GM21723 (cell line): ENCODE data around the gene GDF7.

ENCODE experiments used
- ATAC-seq: cut with Tn5 transposase; IDR thresholded peaks from one replicate; pipeline ENCODE4 v1.9.1; 2021; ENCODE audit warnings: mild to moderate bottlenecking, moderate library complexity; ENCODE audit not compliant: unreplicated experiment

Gene GDF7

DNA sequence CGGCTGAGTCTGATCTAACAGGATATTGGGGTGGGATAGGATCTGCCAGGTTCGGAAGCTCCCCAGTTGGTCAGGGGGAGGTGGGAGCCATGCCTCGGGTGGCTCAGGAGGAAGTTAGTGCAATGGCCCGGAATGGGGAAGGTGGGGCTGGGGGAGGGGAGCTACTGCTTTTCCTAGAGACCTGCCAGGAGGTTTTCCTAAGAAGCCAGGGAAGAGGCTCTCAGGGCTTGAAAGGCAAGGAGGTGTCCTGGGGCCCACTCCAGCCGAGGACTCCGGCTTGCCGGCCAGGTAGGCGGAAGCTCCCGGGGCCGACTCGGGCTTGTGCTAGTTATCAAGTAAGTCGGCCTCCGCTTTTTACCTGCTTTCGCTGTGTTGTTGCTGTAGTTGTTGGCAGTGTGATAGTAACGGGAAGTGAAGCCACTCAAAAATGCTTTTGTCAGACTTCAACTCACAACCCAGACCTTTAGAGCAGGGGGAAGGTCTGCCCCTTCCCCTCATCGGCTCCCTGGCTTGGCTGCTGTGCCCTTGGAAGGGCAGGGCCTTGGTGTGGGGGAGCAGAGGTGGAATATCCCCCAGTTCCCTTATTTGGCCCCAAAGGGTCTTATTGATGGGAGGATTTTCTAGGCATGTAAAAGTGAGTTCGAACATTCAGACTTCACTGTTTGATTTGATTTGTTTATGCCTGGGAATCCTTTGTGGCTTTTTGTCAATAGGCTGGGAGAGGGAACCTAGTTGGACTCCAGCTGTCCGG, 5.4 kb downstream of the GDF7 start:
- ATAC-seq = no peak

DNA sequence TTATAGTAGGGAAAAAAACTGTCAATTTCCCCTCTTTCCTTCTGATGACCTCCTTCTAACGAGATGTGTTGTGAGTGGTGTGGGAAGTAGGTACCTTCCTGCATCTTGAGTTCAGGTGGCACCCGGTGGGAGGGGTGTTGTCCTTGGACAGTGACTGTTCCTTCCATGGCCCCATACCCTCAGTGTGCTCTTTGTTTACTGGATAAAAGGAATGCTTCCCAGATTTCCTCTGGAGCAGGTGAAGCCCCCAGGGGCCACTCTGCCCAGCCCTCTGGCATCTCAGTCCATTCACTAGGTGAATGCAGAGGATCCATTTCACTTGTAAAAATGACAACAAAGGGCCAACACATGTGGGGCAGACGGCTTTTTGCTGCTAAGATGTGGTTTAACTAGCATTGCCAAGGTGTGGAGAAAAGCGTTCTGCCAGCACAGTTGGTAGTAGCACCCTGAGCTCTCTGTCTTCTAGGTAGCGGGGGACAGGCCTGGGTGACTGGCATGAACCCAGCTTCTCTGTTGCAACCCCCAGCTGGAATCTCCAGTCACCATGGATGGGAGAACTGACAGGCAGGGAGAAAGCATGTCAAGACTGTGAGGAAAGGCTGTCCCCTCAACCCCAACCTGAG, 6.9 kb downstream of the GDF7 start:
- no peak for ATAC-seq

GRCh38 chr2:20674309-20674965, 7.5 kb downstream of the GDF7 start:
- ATAC-seq = no peak

DNA sequence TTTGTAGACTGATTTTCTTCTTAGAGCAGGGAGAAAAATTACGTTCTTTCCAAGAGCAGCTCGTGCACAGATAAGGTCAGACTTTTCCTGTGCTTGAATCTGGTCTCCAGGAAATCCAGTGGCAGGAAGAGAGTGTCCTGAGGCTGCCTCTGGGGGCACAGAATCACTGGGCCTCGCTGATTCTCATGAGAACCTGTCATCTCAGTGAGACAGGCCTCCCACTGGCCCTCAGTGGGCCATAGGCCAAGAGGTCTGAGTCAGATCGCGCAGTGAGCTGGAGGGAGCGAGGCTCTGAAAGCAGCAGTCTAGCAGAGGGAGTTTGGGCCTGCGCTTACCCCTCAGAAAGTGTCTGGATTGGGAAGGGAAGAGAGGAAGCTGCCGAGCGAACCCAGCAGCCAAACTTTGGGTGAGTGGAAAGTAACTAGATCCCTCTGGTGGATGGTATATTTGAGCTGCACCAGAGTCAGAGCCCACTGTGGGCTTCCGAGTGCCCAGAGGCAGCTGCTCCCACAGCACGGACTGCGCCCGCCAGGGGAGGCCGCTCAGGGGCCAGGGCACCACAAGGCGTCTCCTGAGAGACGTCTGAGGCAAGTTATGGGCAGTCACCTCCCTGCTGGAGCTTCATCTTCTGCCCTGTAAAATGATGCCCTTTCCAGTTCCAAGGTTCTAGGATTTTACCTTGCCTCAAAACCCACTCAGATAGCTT, 8.2 kb downstream of the GDF7 start:
- ATAC-seq = no peak

DNA sequence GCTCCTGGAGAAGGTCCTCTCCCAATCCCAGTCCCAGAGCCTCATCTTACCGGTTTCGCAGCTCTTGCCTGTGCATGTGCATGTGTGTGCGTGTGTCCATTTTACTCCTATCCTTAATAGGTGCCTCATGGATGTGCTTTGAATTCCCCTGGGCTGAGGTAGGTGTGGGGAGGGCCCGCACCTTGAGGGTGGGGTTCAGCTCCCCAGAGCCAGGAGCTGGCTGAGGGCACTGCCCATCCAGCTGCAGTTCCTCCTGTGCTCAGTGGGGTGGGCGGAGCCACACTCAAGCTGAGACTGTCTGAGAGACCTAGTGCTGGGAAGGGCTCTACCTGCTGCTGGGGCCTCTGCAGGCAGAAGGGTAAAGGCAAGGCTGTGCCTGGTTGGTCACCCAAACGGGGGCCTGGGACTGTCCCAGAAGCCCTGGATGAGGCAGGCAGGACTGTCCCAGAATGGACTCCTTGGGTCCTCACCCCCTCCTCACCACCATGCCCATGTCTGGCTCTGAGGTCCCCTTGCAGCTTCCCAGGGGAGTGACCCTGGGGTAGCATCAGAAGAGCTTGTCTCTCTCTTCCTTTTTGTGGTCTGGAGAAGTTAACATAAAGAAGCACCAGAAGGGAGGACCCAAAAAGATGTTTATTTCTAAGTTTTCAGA, 8.9 kb downstream of the GDF7 start:
- peak; percentile 46 for ATAC-seq

DNA sequence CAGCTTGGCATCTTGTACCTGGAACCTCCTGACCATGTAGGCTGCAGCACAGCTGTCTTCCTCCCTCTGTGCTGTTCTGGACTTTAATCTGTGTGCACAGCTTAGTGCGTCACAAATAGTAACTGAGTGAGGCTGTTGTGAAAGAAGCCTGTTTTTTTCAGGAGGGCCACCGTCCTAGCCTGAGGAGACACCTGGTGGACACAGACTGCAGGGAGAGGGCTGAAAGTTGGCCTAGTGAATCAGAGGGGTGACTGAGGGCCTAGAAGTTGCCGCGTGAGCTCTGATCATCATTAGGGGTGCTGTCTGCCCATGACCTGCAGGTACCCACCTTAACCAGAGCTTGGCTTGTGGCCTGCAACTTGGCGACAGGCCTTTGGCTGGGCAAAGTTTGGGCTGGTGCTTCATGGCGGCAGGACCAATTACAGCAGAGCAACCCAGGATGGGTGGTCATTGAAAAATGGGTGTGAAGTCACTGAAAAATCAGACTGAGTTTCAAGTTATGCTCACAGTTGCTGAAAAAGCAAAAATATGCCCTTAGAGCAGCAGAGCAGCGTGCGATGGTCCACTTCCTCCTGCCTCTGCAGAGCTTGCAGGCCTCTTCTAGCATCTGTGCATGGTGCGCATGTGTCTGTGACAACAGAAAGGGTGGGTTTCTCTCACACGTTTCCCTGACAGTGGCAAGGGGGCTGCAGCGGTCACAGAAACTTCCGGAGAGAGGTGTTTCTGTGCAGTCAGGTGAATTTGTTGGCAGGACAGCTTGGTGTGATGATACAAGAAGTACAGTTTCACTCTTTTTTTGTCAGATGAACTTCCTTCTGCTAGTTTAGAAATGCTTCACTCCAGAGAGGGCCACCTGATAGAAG, 9.6 kb downstream of the GDF7 start:
- peak; percentile 85 for ATAC-seq

GRCh38 chr2:20677301-20678085, 10.5 kb downstream of the GDF7 start:
- peak; percentile 32 for ATAC-seq

GRCh38 chr2:20678086-20678395, 11.1 kb downstream of the GDF7 start:
- no peak for ATAC-seq

DNA sequence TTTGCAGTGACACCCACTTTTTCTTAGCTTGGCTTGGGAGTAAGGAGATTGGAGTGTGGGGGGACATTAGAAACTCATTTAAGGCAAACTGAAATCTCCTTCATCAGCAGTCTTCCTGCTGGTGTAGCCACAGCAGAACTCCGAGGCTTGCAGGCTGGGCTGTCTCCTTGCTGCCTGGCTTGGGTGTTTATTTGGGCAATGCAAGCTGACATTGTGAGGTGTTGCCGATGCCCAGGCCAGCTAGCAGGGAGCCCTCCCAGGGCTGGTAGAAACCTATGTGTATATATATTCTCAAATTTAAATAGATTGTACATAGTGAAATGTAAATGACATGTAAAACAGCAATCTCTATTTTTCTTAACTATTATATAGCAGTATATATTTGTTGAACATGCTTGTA, 11.8 kb downstream of the GDF7 start:
- no peak for ATAC-seq

GRCh38 chr2:20680744-20681375, 13.9 kb downstream of the GDF7 start:
- ATAC-seq = no peak

DNA sequence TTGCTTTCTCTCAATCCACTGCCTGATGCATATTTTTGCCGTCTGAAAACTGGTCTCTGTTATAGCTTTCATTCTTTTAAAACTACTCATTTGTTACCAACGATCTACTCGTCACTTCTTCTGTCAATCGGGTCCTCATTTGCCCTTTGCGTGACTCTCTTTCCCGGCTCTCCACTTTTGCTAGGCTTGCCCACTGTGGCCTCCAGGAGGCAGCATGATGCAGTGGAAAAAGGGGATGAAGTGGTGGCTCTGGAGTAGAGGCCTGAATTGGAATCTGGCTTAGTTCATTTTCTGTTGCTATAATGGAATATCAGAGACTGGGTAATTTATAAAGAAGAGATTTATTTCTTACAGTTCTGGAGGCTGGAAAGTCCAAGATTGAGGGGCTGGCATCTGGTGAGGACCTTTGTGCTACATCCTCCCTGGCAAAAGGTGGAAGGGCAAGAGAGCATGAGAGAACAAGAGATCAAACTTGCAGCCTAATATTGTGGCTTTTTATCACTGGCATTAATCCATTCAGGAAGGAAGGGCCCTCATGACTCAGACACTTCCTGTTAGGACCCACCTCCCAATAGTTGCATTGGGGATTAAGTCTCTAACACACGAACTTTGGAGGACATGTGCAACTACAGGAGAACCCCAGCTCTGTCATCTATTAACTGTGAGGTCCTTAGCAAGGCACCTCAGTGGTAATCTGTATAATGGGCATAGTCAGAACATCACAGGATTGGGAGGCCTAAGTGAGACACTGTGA, 15.4 kb downstream of the GDF7 start:
- ATAC-seq = no peak

DNA sequence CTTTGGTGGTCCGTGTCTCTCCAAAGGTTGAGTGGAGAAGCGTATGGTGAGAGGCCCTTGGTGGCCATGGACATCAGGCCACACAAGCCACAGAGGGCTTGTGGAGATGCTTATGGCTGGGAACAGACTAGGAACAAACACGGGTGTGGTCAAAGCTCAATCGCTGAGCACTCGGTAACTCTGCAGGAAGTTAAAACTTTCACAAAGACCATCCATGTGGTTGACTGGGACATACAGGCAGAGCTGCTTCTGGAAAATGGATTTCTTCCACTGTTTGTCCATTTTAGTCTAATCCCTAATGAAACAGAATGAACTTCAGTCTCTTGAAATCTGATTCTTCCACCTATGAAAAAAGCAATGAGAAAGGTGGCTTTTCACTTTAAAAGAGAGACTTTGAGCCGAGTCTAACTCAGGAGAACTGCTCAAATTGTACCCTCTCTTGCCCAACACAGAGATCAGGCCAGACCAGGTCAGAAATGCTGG, 17.7 kb downstream of the GDF7 start:
- ATAC-seq = no peak

DNA sequence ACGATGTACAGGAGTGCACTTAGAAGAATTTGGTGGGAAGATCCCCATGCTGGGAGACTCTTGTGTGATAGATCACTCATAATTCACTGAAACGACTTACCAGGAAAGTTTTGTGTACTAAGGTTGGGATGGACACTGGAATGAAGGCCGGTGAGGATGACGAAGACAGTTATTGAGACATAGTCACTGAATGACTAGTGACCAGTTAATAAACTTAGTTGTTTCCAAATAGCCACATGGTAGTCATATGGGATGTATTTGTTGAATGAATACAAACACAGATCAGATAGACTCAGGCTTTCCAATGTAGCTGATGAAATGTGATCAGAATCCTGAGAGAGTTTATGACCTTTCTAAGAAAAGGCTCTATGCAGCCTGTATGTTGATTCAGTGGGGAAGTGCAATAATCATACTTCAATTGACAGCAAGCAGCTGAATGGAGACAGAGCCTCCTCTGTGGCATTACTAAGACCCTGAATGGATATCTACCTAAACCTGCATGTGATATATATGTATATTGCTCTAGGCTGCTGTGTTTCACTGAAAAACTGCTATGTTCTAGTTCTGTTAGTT, 20.4 kb downstream of the GDF7 start:
- ATAC-seq = no peak

- ATAC-seq = no peak
These were observed 22.7 kb downstream of the GDF7 start for GRCh38 chr2:20689428-20690264.

DNA sequence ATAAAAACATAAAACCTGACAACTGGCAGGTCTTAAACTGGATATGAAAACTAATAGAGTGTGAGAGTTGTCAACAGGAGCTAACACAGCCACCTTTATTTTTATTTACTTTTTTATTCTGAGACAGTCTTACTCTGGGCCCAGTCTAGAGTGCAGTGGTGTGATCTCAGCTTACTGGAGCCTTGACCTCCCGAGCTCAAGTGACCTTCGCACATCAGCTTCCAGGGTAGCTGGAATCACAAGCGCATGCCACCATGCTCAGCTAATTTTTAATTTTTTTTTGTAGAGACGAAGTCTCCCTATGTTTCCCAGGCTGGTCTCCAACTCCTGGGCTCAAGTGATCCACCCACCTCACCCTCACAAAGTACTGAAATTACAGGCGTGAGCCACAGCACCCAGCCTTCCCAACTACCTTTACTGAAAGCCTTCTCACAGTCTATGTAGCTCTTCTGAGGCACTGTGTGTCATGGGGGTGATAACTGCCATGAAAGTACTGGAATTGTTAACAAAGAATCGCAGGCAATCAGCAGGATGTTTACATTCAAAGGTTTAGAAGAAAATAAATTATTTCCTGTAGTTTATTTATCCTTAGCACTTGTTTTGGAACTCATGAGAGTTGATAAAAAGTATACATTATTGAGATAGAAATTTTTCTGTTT, 24.3 kb downstream of the GDF7 start:
- ATAC-seq = no peak

- no peak for ATAC-seq
These were observed 25.1 kb downstream of the GDF7 start for GRCh38 chr2:20692081-20692480.
